SU-DHL-6 (cell line): Measurements from ENCODE around the gene RMND1.

Experiments
- H2AFZ ChIP-seq: fragments of 200-600 bp; sonication (generic); 2 replicates; pipeline ENCODE4 v1.6.1; 2014; ENCODE audit warnings: low read depth, mild to moderate bottlenecking, moderate library complexity, mixed read lengths, antibody characterized with exemption, low read length; ENCODE audit not compliant: severe bottlenecking
- H3F3A ChIP-seq: fragments of 200-600 bp; shearing (Covaris generic); 2 replicates; pipeline ENCODE4 v1.6.0; 2016; ENCODE audit warnings: antibody characterized with exemption, mild to moderate bottlenecking; ENCODE audit not compliant: insufficient read depth
- H3K27ac ChIP-seq: fragments of 200-600 bp; sonication (generic); 2 replicates; pipeline ENCODE4 v1.5.1; 2016; ENCODE audit warnings: low read depth, mild to moderate bottlenecking, low read length, moderate library complexity, mixed read lengths
- H3K27me3 ChIP-seq: fragments of 200-600 bp; sonication (generic), shearing (Covaris generic); 2 replicates; pipeline ENCODE4 v1.6.0; 2014; ENCODE audit warnings: mild to moderate bottlenecking, low read length
- H3K36me3 ChIP-seq: fragments of 200-600 bp; sonication (generic); 2 replicates; pipeline ENCODE4 v1.6.1; 2014; ENCODE audit warnings: mild to moderate bottlenecking, low read length, mixed read lengths
- H3K4me2 ChIP-seq: fragments of 300-600, 200-600 bp; shearing (Covaris generic), sonication (generic); 2 replicates; pipeline ENCODE4 v1.6.0; 2014; ENCODE audit warnings: low read length, low read depth, mild to moderate bottlenecking; ENCODE audit not compliant: poor library complexity, severe bottlenecking
- H3K4me3 ChIP-seq: fragments of 200-600 bp; sonication (generic); 2 replicates; pipeline ENCODE4 v1.5.1; 2014; ENCODE audit warnings: antibody characterized with exemption, low read length, mild to moderate bottlenecking, mixed read lengths; ENCODE audit not compliant: insufficient read depth, poor library complexity, severe bottlenecking
- H3K79me2 ChIP-seq: fragments of 200-600 bp; sonication (generic); 2 replicates; pipeline ENCODE4 v1.6.1; 2014; ENCODE audit warnings: mild to moderate bottlenecking, low read length, moderate library complexity; ENCODE audit not compliant: insufficient read depth
- H3K9ac ChIP-seq: fragments of 200-600 bp; sonication (generic); 2 replicates; pipeline ENCODE4 v1.7.0; 2014; ENCODE audit warnings: mild to moderate bottlenecking, low read length
- H3K9me2 ChIP-seq: fragments of 200-600 bp; sonication (generic); replicated peaks from 2 replicates; pipeline ENCODE4 v1.6.1; 2014; ENCODE audit warnings: low read length; ENCODE audit not compliant: insufficient read depth
- H3K9me3 ChIP-seq: fragments of 200-600 bp; sonication (generic); 2 replicates; pipeline ENCODE4 v1.6.1; 2014; ENCODE audit warnings: low read length, mixed read lengths; ENCODE audit not compliant: insufficient read depth
- H4K20me1 ChIP-seq: fragments of 200-600 bp; sonication (generic); 2 replicates; pipeline ENCODE4 v1.6.1; 2014; ENCODE audit warnings: low read depth, mild to moderate bottlenecking, antibody characterized with exemption, low read length, moderate library complexity, mixed read lengths
- CTCF ChIP-seq: fragments of 200-600 bp; sonication (generic); IDR thresholded peaks from one replicate; pipeline ENCODE4 v1.5.1; 2017; ENCODE audit warnings: antibody characterized with exemption, mild to moderate bottlenecking, low read length, moderate library complexity; ENCODE audit not compliant: insufficient read depth, poor library complexity, severe bottlenecking
- EZH2phosphoT487 ChIP-seq: fragments of 200-600 bp; sonication (generic), shearing (Covaris generic); conservative IDR thresholded peaks from 2 replicates; pipeline ENCODE4 v1.6.1; 2018; ENCODE audit warnings: mild to moderate bottlenecking, antibody characterized with exemption, low read length, moderate library complexity, mixed read lengths

The RMND1 gene

GRCh38 chr6:151497905-151498304 is 46.0 kb upstream of the RMND1 start:
- Histone ChIP-seq H3K9ac (no peak overlapping the region), H3K27ac (no peak overlapping the region), H3K4me3 (no peak overlapping the region), H4K20me1 (no peaks in the 10 kb centered on the region), H3K9me3 (no peaks in the 10 kb centered on the region), H2AFZ (no peak overlapping the region), H3K79me2 (no peaks in the 10 kb centered on the region), H3F3A (no peaks in the 10 kb centered on the region), H3K9me2 (no peaks in the 10 kb centered on the region), H3K36me3 (no peaks in the 10 kb centered on the region), H3K27me3 (no peaks in the 10 kb centered on the region), H3K4me2 (no peak overlapping the region)
- TF ChIP-seq EZH2phosphoT487 (no peak), CTCF (no peak)

GRCh38 chr6:151495380-151495779 is 43.5 kb upstream of the RMND1 start:
- H3K27ac ChIP-seq = no peak overlapping the region
- H3K27me3 ChIP-seq = no peaks in the 10 kb centered on the region
- no peaks in the 10 kb centered on the region for H3K9me3 ChIP-seq
- H3K4me3 ChIP-seq = no peak overlapping the region
- H4K20me1 ChIP-seq = no peaks in the 10 kb centered on the region
- H3F3A ChIP-seq = no peaks in the 10 kb centered on the region
- no peaks in the 10 kb centered on the region for H3K9me2 ChIP-seq
- H3K36me3 ChIP-seq = no peaks in the 10 kb centered on the region
- no peak overlapping the region for H3K4me2 ChIP-seq
- no peak overlapping the region for H3K9ac ChIP-seq
- TF ChIP-seq CTCF = no peak
- H2AFZ ChIP-seq = no peak overlapping the region
- no peaks in the 10 kb centered on the region for H3K79me2 ChIP-seq

GRCh38 chr6:151494936-151495320 is 43.0 kb upstream of the RMND1 start:
- no peak overlapping the region for H2AFZ ChIP-seq
- H3K27ac ChIP-seq = no peak overlapping the region
- H3K9me3 ChIP-seq = no peaks in the 10 kb centered on the region
- TF ChIP-seq CTCF (no peak), EZH2phosphoT487 (no peak)
- H3K4me2 ChIP-seq = no peak overlapping the region
- no peaks in the 10 kb centered on the region for H4K20me1 ChIP-seq
- H3F3A ChIP-seq = no peaks in the 10 kb centered on the region
- no peaks in the 10 kb centered on the region for H3K27me3 ChIP-seq
- H3K79me2 ChIP-seq = no peaks in the 10 kb centered on the region
- H3K36me3 ChIP-seq = no peaks in the 10 kb centered on the region
- H3K9me2 ChIP-seq = no peaks in the 10 kb centered on the region
- no peak overlapping the region for H3K4me3 ChIP-seq
- H3K9ac ChIP-seq = no peak overlapping the region
